ENCODE measurements around the gene TTC28.
"Not testable (repeated sequence)": the region's sequence is repeated elsewhere in the genome, so short reads cannot be mapped to it uniquely, and the experiment has no call there.

The TTC28 gene

GRCh38 chr22:28364105-28364504 lies 315.5 kb downstream of the TTC28 start:
- not testable (repeated sequence) for DNase-seq (ENCODE audit: low read depth in 2 of 2)

- no peak for DNase-seq (ENCODE audit: low read depth in 2 of 2)
Observed at GRCh38 chr22:28360939-28361338, 318.7 kb downstream of the TTC28 start.

GRCh38 chr22:28358312-28358711 lies 321.3 kb downstream of the TTC28 start:
- no peak for DNase-seq (ENCODE audit: low read depth in 2 of 2)

GRCh38 chr22:28357193-28357592 lies 322.4 kb downstream of the TTC28 start:
- no peak for DNase-seq (ENCODE audit: low read depth in 2 of 2)

GRCh38 chr22:28351476-28351875 lies 328.2 kb downstream of the TTC28 start:
- no peak for DNase-seq (ENCODE audit: low read depth in 2 of 2)

GRCh38 chr22:28348613-28349609 lies 330.7 kb downstream of the TTC28 start:
- DNase-seq (ENCODE audit: low read depth in 2 of 2), result no peak

- DNase-seq (ENCODE audit: low read depth in 2 of 2), result no peak
Observed at GRCh38 chr22:28346308-28346707, 333.3 kb downstream of the TTC28 start.

- no peak for DNase-seq (ENCODE audit: low read depth in 2 of 2)
Observed at GRCh38 chr22:28344918-28345703, 334.5 kb downstream of the TTC28 start.

- DNase-seq (ENCODE audit: low read depth in 2 of 2), result no peak
Observed at GRCh38 chr22:28341001-28341400, 338.6 kb downstream of the TTC28 start.

- DNase-seq (ENCODE audit: low read depth in 2 of 2), result no peak
Observed at GRCh38 chr22:28333088-28333487, 346.6 kb downstream of the TTC28 start.

GRCh38 chr22:28332410-28332809 lies 347.2 kb downstream of the TTC28 start:
- DNase-seq (ENCODE audit: low read depth in 2 of 2), result no peak

GRCh38 chr22:28331695-28332094 lies 347.9 kb downstream of the TTC28 start:
- DNase-seq (ENCODE audit: low read depth in 2 of 2), result no peak

- no peak for DNase-seq (ENCODE audit: low read depth in 2 of 2)
Observed at GRCh38 chr22:28329186-28330073, 350.2 kb downstream of the TTC28 start.

GRCh38 chr22:28328756-28329155 lies 350.9 kb downstream of the TTC28 start:
- no peak for DNase-seq (ENCODE audit: low read depth in 2 of 2)

- DNase-seq (ENCODE audit: low read depth in 2 of 2), result no peak
Observed at GRCh38 chr22:28316014-28316413, 363.6 kb downstream of the TTC28 start.

- DNase-seq (ENCODE audit: low read depth in 2 of 2), result no peak
Observed at GRCh38 chr22:28314959-28315358, 364.7 kb downstream of the TTC28 start.

GRCh38 chr22:28310299-28310698 lies 369.3 kb downstream of the TTC28 start:
- no peak for DNase-seq (ENCODE audit: low read depth in 2 of 2)

GRCh38 chr22:28299753-28300152 lies 379.9 kb downstream of the TTC28 start:
- DNase-seq (ENCODE audit: low read depth in 2 of 2), result no peak

- DNase-seq (ENCODE audit: low read depth in 2 of 2), result no peak
Observed at GRCh38 chr22:28299309-28299708, 380.3 kb downstream of the TTC28 start.

GRCh38 chr22:28297504-28297903 lies 382.1 kb downstream of the TTC28 start:
- no peak for DNase-seq (ENCODE audit: low read depth in 2 of 2)

GRCh38 chr22:28296452-28296851 lies 383.2 kb downstream of the TTC28 start:
- no peak for DNase-seq (ENCODE audit: low read depth in 2 of 2)
